NOMO-1 treated with dmso at 0.1 percent for 144 hours (cell line): ENCODE measurements around the gene CPNE9.
"Not testable (repeated sequence)": the region's sequence is repeated elsewhere in the genome, so short reads cannot be mapped to it uniquely, and the experiment has no call there.

Experiments used
- DNase-seq: peaks from one replicate; lab custom pipeline; 2025; ENCODE audit not compliant: unreplicated experiment; lab: John Stamatoyannopoulos, UW

The CPNE9 gene

DNA sequence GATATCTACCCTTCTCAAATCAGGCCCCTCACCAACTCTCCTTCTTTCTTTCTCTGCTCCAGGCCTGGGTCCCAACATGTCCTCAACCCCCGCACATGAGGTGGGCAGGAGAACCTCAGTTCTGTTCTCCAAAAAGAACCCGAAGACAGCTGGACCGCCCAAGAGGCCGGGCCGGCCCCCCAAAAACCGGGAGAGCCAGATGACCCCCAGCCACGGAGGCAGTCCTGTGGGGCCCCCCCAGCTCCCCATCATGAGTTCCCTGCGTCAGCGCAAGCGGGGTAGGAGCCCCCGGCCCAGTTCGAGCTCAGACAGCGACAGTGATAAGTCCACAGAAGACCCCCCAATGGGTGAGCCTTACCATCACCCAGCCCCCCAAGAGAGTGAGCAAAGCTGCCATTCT is 40.5 kb downstream of the CPNE9 start:
- DNase-seq = no peak

DNA sequence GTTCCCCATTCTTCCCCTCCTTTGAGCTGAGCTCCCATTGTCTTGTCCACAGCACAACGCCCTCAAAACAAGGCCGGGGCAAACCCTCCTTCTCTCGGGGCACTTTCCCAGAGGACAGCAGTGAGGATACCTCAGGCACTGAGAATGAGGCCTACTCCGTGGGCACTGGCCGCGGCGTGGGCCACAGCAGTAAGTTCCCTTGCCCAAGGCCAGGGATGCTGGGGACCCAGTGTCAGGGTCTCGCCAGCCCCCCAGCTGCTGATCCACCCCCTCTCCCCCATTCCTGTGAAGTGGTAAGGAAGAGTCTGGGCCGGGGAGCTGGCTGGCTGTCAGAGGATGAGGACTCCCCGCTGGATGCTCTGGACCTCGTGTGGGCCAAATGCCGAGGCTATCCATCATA is 41.9 kb downstream of the CPNE9 start:
- DNase-seq = no peak

DNA sequence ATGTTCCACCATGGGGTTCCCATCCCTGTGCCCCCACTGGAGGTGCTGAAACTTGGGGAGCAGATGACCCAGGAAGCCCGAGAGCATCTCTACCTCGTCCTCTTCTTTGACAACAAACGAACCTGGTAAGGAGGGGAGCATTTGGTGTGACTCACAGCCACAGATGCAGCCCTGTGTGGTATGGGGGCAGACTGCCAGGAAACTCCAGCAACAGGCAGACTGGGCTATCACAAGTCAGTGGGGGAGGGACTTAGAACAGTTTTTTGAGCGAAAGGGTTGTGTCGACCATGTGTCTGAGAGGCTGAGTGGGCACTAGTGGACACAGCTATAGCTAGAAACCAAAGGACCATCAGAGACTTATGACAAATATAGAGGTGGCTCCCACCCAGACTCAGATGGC is 42.7 kb downstream of the CPNE9 start:
- DNase-seq = no peak

DNA sequence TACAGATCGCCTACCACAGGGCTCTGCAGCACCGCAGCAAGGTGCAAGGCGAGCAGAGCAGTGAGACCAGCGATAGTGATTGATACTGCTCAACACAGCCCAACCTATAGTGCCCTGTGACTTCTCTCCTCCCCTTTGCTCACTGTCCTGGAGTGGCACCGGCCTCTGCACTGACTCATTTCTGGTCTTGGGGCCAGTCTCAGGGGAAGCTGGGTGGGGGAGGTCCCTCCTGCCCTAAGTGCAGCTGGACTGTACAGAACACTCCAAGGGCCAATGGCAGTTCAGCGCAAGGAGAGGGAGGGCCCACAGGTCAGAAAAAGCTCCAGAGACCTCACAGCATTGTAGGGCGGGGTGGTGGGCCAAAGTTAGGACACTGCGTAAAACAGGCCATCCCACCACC is 43.6 kb downstream of the CPNE9 start:
- no peak for DNase-seq

DNA sequence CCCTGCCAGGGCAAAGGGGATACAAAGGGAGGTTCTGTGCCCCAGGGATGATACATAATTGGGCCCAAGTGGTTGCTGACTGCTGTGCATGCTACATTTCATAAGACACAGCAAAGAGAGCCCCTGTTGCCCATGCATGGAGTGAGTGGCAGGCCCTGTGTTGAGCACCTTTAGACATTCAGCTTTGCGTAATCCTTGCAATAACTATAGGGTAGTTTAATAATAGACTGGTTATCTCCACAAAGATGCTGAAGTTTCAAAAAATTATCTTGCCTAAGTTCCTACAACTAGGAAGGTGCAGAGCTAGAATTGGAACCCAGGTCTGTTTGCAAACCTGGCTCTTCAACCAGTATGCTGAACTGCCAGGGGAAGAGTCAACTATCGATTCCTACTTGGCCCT is 44.4 kb downstream of the CPNE9 start:
- no peak for DNase-seq

DNA sequence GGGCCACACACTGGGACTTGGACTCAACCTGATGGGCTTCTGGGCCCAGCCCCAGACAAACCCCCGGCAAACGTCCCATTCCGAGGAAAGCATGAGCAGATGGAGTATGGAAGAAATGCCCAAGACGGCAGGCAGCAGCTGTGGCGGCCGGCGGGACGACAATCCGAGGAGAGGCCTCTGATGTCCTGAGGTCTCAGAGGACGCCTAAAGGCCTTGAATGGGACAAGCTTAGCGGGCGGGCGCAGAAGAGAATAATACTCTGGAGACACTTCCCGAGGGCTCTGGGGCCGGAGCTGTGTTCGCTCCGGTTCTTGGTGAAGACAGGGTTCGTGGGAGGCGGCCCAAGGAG is 45.6 kb downstream of the CPNE9 start:
- DNase-seq = no peak

DNA sequence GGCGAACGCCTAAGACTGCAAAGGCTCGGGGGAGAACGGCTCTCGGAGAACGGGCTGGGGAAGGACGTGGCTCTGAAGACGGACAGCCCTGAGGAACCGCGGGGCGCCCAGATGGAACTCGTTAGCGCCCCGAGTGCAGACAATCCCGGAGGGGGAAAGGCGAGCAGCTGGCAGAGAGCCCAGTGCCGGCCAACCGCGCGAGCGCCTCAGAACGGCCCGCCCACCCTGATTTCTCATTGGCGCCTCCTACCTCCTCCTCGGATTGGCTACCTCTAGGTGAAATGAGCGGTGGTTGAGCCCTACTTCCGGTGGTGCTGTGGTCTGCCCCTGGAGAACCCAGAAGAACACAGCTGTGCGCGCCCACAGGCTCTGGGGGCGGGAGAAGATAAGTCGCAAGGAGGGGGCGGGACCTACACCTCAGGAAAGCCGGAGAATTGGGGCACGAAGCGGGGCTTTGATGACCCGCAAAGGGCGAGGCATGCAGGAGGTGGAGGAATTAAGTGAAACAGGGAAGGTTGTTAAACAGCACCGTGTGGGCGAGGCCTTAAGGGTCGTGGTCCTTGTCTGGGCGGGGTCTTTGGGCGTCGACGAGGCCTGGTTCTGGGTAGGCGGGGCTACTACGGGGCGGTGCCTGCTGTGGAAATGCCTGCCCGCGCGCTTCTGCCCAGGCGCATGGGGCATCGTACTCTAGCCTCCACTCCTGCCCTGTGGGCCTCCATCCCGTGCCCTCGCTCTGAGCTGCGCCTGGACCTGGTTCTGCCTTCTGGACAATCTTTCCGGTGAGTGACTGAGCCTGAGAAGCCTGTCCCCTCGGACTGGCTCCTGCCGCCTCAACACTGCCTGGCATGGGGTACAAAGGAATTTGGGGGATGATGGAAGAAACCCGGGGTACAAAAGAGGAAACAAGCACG is 46.3 kb downstream of the CPNE9 start, which contains the start of gene OGG1:
OGG1 (plus strand) TSS at position 308 of the 911 bp plus-strand sequence; CDS start at position 643, 335 bp downstream.
- peak; percentile 99 for DNase-seq

DNA sequence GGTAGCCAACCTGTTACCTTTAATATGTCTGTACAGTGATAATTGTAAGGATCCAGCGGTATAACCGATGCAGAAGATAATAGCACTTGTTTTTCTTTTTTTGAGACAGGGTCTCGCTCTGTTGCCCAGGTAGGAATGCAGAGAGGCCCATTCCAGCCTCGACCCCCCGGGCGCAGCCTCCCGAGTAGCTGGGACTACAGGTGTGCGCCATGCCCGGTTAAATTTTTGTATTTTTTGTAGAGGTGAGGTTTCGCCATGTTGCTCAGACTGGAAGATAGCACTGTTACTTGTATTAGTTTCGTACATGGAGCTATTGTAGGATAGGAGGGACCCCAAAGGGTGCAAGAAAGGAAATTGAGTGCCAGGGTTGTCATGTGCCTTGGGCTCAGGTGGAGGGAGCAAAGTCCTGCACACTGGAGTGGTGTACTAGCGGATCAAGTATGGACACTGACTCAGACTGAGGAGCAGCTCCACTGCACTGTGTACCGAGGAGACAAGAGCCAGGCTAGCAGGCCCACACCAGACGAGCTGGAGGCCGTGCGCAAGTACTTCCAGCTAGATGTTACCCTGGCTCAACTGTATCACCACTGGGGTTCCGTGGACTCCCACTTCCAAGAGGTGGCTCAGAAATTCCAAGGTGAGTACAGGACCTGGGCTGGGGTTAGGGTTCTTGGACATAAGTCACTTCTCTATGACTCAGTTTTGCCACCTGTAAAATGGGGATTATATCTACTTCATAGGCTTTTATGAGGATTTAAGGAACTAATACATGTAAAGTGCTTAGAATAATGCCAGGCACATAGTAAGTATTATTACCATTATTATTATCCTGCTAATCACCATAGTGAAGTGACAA is 47.2 kb downstream of the CPNE9 start:
- DNase-seq = no peak

DNA sequence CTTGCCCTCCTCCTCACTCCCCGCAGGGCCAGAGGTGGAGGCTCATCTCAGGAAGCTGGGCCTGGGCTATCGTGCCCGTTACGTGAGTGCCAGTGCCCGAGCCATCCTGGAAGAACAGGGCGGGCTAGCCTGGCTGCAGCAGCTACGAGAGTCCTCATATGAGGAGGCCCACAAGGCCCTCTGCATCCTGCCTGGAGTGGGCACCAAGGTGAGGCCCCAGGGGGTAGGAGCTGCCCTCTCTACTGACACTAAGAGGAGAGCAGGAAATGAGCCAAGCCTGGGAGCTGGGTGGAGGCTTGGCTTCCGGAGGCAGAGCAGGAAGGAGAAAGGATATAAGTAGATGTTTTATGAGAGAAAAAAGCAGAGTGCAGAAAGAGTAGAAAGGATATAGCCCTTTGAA is 51.0 kb downstream of the CPNE9 start:
- no peak for DNase-seq

DNA sequence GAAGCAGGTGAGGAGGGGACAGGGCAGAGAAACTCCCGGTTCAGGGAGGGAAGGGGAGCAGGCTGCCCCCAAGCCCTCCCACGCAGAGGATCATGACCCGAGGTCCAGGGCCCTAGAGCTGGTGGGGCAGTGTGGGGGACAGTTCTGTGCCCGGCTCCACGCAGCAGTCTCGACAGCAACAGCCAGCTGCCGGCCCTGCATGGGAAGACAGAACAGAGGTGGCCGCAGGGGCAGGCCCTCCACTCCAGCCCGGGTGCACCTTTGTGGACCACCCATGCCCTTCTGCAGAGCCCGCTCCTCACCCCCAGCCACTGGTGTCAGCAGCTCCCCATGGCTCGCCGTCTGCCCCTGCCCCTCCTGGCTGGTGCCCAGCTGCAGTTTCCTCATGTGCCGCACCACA is 53.8 kb downstream of the CPNE9 start:
- DNase-seq = no peak

DNA sequence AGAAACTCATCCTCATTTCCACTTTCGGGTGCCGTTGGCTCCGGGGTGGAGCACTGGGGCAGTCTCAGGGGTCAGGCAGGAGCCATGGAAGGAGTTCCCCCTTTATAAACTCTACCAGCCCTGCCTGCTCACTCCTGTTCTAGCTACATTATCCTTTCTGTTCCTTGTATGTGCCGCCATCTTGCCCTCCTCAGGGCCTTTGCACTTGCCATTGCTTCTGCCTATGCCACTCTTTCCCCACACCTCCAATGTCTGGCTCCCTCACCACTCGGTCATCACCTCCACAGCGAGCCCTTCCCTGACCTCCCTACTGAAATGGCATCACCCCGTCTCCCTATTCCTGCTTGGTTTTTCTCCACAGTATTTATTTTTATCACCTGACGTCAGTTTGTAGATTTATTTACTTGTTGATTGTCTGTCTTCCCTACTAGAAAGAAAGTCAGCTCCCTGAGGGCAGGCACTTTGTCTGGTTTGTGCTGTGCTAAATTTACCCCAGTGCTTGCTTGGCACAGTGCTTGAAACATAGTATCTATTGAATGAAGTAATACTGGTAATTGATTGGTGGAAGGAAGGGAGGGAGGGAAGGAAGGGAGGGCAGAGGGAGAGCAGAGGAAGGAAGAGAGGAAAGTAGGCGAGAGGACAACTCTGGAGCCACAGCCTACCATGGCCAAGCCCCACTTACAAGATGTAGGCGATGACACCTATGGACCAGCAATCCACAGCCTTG is 57.3 kb downstream of the CPNE9 start:
- DNase-seq = no peak

DNA sequence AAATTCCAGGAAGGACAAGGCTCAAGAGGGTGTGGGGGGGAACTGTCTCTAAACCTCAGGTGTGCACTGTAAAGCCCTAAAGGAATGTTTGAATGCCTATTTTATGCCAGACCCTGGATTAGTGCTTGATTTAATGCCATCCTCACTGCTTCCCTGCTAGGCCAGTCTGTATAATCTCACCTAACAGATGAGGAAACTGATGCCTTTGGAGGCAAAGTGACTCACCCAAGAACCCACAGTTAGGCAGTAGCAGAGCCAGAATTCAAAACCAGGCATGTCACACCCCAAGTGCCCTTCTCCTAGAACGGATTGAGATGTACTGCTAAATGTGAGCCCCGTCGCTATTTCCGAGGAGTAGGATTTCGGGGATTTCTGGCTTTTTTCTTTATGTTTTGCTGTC is 58.3 kb downstream of the CPNE9 start:
- no peak for DNase-seq

DNA sequence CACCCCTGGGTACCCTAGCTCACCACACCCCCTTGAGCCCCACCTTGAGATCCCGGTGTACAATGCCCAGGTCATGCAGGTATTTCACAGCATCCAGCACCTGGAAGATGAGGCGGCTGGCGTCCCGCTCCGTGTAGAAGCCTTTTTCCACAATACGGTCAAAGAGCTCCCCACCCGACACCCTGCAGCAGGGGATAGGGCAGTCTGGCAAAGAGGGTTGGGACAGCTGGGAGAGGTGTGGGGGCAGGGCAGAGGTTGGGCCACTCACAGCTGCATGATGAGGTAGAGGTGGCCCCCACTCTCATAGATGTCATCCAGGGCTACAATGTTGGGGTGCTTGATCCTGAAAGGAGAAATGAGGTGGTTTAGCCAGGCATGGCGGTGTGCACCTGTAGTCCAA is 59.2 kb downstream of the CPNE9 start:
- DNase-seq = no peak

DNA sequence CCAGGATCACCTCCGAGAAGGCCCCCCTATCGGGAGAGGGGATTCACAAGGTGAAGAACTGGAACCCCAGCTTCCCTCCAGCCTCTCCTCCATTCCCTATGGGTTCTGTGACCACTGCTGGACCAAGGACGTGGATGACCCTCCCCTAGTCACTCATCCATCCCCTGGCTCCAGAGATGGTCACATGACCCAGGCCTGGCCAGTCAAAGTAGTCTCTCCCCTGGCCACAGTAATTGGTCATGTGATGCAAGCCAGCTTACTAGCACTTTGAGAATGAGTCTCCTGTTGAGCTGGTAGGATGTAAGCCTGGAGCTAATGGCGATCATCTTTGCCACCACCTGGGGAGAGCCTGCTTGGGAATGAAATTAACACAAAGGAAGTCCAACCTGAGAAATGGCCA is 62.2 kb downstream of the CPNE9 start:
- no peak for DNase-seq

DNA sequence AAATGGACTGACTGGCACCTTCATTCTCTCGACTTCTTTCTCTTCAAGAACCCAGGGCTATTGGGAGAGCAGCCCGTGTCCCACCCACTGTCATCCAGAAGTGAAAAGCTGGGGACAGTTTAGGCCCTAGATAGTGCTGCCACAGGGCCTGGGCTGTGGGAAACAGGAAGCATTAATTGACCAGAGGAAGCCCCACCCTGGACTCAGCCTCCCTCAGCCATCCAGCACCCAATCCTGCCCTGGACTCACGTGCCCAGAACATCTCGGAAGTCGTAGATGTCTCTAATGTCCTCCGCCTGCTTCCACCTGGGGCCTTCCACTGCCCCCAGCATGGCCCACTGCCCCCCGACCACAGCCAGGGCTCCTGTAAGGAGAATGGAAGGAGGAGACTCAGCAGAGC is 63.8 kb downstream of the CPNE9 start:
- DNase-seq = no peak

DNA sequence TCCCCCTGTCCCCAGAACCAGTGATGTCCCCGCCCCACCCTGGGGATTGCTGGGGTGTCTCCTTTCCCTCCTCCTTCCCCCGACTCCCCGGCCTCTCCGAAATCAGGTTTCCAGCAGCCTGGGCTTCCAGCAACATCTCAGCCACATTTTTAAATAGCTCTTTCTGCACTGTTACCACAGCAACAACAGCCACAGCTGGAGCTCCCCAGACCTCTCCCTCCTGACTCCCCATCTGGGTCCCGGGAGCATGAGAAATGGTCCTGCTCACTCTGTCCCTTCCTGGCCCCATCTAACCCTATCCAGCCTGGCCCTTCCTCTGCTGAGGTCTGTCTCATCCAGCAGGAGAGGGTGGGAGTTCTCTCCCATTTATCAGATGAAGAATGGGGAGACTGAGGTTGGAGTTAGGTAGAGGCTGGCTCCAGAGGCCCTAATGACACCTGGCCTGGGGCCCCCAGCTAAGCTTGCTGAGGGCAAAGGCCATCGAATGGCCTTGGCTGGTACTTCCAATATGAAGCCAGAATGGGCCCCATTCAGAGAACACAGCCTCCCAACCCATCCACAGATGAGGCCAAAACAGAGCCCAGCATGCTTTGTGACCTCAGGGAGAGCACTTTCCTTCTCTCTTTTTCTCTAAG is 64.6 kb downstream of the CPNE9 start:
- no peak for DNase-seq

DNA sequence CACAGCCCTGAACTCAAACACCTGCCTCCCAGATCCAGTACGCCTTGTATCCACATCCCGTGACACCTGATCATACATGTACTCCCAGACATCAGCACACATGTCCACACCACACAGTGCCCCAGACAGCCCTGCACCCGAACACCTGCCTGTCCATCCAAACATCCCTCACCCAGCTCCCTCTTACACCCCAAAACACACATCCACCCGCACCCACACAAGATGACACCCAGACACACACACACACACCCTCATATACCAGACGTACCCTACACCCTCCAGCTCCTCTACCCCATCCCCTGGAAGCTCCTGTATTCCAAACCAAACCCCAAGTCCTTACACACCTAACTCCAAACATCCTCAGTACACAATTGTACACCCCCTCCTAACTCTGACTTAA is 65.4 kb downstream of the CPNE9 start:
- no peak for DNase-seq

DNA sequence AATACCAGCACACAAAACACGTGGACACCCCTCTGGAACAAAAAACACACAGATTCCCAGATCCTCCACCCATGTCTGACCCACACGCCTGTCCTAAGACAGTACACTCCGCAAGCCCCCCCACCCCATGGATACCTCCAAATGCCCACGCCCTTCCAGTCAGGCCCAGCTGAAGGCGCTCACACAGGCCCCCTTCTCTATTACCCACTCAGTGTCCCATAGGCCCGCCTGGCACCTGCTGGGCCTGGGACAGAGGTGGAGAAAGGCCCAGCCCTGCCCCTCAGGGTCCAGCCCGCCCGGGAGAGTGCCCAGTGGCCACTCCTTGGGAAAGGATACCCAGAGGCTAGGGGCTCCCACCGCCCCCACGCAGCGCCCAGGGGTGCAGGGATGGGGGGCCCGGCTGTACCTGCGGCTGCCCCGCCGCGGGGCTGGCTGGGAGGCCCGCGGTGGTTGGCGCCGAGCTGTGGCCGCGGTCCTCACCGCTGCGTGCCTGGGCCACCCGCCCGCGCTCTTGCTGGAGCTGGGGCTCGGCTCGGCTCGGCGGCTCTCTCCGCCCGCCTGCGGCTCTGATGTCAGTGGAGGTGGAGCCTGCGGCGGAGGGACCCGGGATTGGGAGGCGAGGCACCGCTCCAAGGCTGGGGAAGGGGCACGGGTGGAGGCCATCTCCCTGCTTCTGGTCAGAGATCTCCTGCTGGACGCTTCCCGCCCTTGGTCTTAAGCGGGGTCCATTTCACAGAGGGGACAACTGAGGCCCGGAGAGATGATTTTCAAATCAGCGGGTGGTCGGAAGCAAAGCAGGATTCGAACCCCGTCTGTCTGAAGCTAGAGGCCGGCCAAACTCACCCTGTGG is 66.0 kb downstream of the CPNE9 start, which contains the start of gene CAMK1:
CAMK1 (minus strand) TSS at position 522 of the 850 bp plus-strand sequence. CDS start 2,198 bp downstream, outside the sequence.
- DNase-seq = no peak

DNA sequence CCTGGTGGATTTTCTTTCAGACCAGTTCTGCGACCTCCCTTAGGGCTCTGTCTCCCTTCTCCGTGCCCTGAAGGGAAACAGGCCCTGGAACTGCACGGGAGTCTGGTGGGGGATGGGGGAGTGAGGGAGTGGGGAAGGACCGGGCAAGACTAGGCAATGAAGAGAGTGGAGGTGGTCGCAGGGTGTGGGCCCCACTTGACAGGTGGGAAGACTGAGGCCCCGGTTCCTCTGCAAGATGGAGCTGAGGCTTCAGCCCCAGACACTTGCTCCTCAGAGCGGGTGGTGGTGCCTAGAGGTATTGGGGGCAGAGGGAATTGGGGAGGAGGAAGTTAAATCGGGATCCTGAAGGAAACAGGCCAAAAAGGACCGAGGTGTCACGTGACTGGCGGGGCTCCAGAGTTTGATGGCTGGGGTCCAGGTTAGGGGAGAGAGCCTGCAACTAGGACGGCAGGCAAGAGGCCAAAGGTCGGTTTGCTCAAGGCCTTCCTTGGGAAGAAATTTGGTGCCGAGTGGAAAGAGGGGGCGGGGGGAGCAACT is 66.7 kb downstream of the CPNE9 start:
- no peak for DNase-seq

DNA sequence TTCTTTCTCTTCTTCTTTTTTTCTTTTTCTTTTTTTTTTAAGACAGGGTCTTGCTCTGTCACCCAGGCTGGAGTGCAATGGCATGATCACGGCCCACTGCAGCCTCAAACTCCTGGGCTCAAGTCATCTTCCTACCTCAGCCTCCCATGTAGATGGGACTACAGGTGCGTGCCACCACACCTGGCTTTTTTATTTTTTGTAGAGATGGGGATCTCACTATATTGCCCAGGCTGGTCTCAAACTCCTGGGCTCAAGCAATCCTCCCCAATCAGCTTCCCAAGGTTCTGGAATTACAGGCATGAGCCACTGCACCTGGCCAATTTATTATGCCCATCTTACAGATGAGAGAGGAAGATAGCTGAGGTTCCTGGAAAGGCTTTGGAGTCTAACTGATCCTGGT is 67.4 kb downstream of the CPNE9 start:
- not testable (repeated sequence) for DNase-seq
